ENCODE data around the gene FASN. TPM values are rescaled to one million over a fixed set of nuclear protein-coding genes. Genes with fewer than 3 reads are reported as not detected.

The FASN gene
- total RNA-seq, 3 donors from 2014 or later = 87.2 to 115 (median 102) TPM

DNA sequence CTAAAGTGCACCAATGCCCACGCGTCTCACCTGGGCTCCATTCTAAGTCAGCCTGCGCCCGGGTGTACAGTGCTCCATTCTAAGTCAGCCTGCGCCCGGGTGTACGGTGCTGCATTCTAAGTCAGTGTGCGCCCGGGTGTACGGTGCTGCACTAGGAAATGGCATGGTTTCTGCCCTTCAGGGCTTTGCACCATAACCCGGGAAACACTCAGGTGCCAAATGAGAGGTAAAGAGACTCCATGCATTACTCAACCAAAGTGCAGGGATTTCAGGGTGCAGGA lies 29.2 kb upstream of the FASN start:
- no peaks in the 10 kb centered on the region for H3K9me3 ChIP-seq
- no peak overlapping the region for H3K4me3 ChIP-seq
- DNase-seq (no peak), ATAC-seq (peak; percentile 23)
- H3K36me3 ChIP-seq (ENCODE audit: low read depth) = no peaks in the 10 kb centered on the region
- no peaks in the 10 kb centered on the region for H3K4me1 ChIP-seq (ENCODE audit: low read depth)
- TF ChIP-seq CTCF (IDR thresholded peaks at IDR 0.05) = no peak
- intact Hi-C loops (cut with DNase I, micrococcal nuclease) = no loop called here

DNA sequence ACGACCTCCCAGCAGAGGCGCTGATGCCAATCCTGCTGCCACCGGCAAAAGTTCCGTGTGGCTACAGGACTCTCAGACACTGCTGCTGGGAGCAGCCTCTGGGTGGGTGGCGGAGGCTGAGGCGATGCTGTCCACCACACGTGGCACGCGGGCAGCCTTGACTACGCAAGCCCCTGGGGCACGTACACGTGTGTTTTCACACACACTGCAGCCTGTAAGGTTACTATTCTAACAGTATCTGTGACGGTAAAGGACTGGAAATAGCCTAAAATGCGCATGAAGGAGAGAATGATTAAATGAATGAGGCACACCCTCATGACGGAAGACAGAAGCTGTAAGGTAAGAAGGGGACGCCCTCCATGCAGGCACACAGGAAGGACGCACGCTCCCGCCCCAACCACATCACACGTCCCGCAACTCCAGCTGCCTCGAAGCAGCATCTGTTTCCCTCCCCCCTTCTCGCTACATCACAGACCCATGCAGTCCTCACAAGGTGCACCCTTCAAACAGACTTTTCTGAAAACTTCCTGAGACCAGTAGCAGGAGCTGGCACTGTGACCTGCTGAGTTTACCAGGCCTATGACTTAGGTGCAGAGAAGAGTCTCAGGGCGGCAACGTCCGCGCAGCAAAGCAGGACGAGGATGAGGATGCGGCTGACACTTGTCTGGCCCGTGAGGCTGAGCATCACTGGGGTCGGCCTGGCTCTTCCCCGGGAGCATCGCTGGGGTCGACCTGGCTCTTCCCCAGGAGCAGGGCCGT lies 28.7 kb upstream of the FASN start:
- intact Hi-C loops (cut with DNase I, micrococcal nuclease) = no loop called here
- no peak overlapping the region for H3K4me3 ChIP-seq
- peak; percentile 85 for ATAC-seq
- DNase-seq = peak in 2 of 3 donors; percentile 34 to 77
- no peaks in the 10 kb centered on the region for H3K9me3 ChIP-seq
- H3K36me3 ChIP-seq (ENCODE audit: low read depth) = no peaks in the 10 kb centered on the region
- TF ChIP-seq CTCF (IDR thresholded peaks at IDR 0.05) = no peak
- H3K4me1 ChIP-seq (ENCODE audit: low read depth) = no peaks in the 10 kb centered on the region

DNA sequence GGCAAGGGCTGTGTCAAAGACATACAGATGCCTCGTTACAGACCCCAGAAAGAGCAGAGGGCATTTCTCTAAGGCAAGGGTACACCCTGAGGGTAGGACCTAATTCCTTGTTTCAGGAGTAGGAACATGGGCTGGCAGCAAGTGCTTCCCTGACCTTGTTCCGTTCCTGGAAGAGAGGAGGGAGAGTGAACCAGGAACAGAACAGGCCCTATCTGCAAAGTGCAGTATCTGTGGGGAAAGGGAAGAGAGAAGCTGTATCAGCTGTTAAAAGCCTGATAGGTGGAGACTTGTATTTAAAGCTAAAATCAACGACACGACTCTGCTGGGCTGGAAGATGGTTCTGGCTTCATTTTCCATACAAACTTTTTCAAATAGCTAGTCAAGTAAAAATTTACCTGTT lies 26.1 kb upstream of the FASN start:
- no peak for DNase-seq
- Histone ChIP-seq H3K9me3 (no peaks in the 10 kb centered on the region), H3K4me3 (no peak overlapping the region), H3K36me3 (ENCODE audit: low read depth) (no peaks in the 10 kb centered on the region), H3K4me1 (ENCODE audit: low read depth) (no peaks in the 10 kb centered on the region)
- ATAC-seq = no peak
- intact Hi-C loops (cut with DNase I, micrococcal nuclease) = no loop called here
- no peak for TF ChIP-seq CTCF (IDR thresholded peaks at IDR 0.05)

DNA sequence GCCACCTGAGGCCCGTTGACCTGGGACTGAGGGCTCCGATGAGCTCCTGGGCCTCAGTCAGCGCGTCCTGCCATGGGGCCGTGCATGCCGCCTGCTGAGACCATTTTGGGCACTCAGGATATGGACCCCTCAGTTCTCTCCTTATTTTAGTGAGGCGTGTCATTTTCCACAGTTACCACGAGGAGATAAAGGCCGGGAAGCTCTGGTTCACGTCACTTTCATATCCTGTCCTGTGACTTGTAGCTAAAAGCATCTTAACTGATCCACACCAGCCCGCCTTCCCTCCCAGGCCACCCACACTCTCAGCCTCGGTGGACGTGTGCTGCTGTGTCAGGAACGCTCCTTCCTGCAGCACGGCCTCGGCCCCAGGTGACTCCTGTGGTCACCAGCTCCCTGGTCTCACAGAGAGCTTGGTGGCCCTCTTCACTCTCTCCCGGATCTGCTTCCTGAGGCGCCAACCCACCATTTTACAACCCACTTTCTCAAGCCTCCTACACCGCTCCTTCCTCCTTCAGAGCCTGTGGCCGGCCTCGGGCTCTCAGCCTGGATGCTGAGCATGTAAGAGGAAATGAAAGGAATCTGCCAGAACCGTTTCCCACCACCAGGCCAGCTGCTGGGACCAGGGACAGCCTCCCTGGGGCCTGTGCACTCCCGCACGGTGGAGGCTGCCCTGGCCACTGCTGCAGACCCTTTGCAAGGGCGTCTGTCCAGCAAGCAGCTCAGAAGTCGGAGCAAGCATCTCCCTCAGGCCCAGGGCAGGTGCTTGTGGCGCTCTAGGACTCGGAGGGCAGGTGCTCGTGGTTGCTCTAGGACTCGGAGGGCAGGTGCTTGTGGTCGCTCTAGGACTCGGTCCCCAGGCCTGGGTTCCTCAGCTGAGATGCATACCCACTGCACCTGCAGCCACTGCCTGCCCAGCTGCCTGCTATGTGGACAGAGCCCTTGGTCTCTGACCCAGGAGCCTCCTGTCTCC lies 23.9 kb upstream of the FASN start:
- H3K36me3 ChIP-seq (ENCODE audit: low read depth) = no peaks in the 10 kb centered on the region
- TF ChIP-seq CTCF (IDR thresholded peaks at IDR 0.05) = no peak
- intact Hi-C loops (cut with DNase I, micrococcal nuclease) = no loop called here
- no peak for DNase-seq
- no peaks in the 10 kb centered on the region for H3K4me1 ChIP-seq (ENCODE audit: low read depth)
- H3K9me3 ChIP-seq = no peaks in the 10 kb centered on the region
- no peak for ATAC-seq
- no peak overlapping the region for H3K4me3 ChIP-seq

DNA sequence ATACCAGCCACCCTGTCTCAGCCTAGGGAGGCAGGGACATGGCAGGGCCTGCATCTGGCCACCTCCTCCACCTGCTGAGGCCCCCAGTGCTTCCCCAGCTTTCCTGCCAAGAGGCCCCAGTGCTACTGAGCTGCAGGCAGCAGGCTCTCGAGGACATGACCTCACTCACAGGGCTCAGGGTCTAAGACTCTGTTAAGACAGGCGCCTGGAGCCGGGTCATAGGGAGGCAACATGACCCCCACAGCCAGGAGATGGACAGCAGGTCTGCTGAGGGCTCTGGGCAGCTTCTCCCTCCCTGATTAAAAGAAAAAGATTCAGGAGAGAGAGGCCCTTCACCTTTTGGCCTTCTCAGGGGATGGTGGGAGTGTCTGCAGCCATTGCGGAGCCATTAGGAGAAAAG lies 23.2 kb upstream of the FASN start:
- ATAC-seq (no peak), DNase-seq (no peak)
- H3K4me3 ChIP-seq = no peak overlapping the region
- no peaks in the 10 kb centered on the region for H3K36me3 ChIP-seq (ENCODE audit: low read depth)
- TF ChIP-seq CTCF (IDR thresholded peaks at IDR 0.05) = no peak
- intact Hi-C loops (cut with DNase I, micrococcal nuclease) = no loop called here
- no peaks in the 10 kb centered on the region for H3K9me3 ChIP-seq
- no peaks in the 10 kb centered on the region for H3K4me1 ChIP-seq (ENCODE audit: low read depth)

Data from mucosa of descending colon (tissue), 3 donors.